Thyroid gland (tissue), 4 donors: ENCODE data around the gene ABLIM1. TPM values are rescaled to one million over a fixed set of nuclear protein-coding genes. Genes with fewer than 3 reads are reported as not detected.

Experiments
- DNase-seq, 2 donors: peaks; one replicate each; pipeline ENCODE4 v3.0.0-alpha.2; 2019
- H3K27ac ChIP-seq, 3 donors: fragments of 200-600 bp; sonication (generic); 1 replicate in 2 of 3; 2 replicates in 1 of 3; pipeline ENCODE4 v1.5.1; 2016 to 2019; ENCODE audit warnings: mild to moderate bottlenecking in 1 of 3, moderate library complexity in 1 of 3
- H3K27me3 ChIP-seq: fragments of 200-600 bp; sonication (generic); one replicate; pipeline ENCODE4 v1.5.1; 2019
- H3K36me3 ChIP-seq, 2 donors: fragments of 200-600 bp; sonication (generic); one replicate each; pipeline ENCODE4 v1.5.1; 2016 to 2019
- H3K4me1 ChIP-seq, 2 donors: fragments of 200-600 bp; sonication (generic); one replicate each; pipeline ENCODE4 v1.5.1; 2017 to 2019
- H3K4me3 ChIP-seq, 3 donors: fragments of 200-600 bp; sonication (generic); replicated peaks in 1 of 3; 1 replicate in 2 of 3; 2 replicates in 1 of 3; pipeline ENCODE4 v1.5.1; 2016; ENCODE audit warnings: mild to moderate bottlenecking in 1 of 3
- H3K9me3 ChIP-seq: fragments of 200-600 bp; sonication (generic); one replicate; pipeline ENCODE4 v1.5.1; 2017
- CTCF ChIP-seq, 6 experiments: fragments of 200-600 bp in 3 of 6; fragments of 450-650 bp in 3 of 6; sonication (generic) in 3 of 6; IDR thresholded peaks; one replicate each; pipeline ENCODE4 v1.5.1; 2016 to 2019; ENCODE audit warnings: antibody characterized with exemption in 6 of 6, mild to moderate bottlenecking in 2 of 6, inconsistent platforms in 1 of 6, moderate library complexity in 1 of 6
- POLR2A ChIP-seq, 2 donors: fragments of 450-650 bp; IDR thresholded peaks; one replicate each; pipeline ENCODE4 v1.6.1; 2017; ENCODE audit warnings: antibody characterized with exemption in 2 of 2, mild to moderate bottlenecking in 2 of 2, moderate library complexity in 1 of 2
- WGBS, 2 donors: methylation state at CpG; one replicate each; pipeline ENCODE4 v1.1.5; 2017; 5-methylcytosine and 5-hydroxymethylcytosine counted together
- intact Hi-C: fragments of 100-400 bp; cut with DNase I; formaldehyde crosslinking; loops from one replicate; pipeline ENCODE4 v1.15.1; 2023
- total RNA-seq, 4 donors: library from RNA; depleted of rRNA; stranded (reverse); fragments of >200 nt; gene quantifications; one replicate each; pipeline ENCODE4 v1.2.3, GENCODE V29; 2016

Gene ABLIM1
- total RNA-seq, 4 donors from 2014 or later, result 225 to 404 (median 382) TPM

- TF ChIP-seq CTCF (IDR thresholded peaks at IDR 0.05), result no peak
- TF ChIP-seq POLR2A (IDR thresholded peaks at IDR 0.05), result no peak
- peak overlapping the region in 2 of 3 donors; percentile 92 to 95 for H3K27ac ChIP-seq
- intact Hi-C loops, result loop anchor here (10.0 kb wide), 1 partner anchor 63 kb away; no protein-coding TSS in a partner anchor
- peak overlapping the region; percentile 15 to 43 (median 32) for H3K4me3 ChIP-seq
- no peaks in the 10 kb centered on the region for H3K9me3 ChIP-seq
- peak; percentile 50 to 57 for DNase-seq
- H3K36me3 ChIP-seq, result no peaks in the 10 kb centered on the region
- no peaks in the 10 kb centered on the region for H3K27me3 ChIP-seq
- peaks cover 33 to 47% of the 10 kb centered on the region in 2 donors for H3K4me1 ChIP-seq
- 9 to 11% methylated on average over 53 of the region's 53 CpGs for WGBS, 2 donors
Observed at GRCh38 chr10:114631666-114632417, 26.2 kb downstream of the ABLIM1 start.

- no peak for DNase-seq
- Histone ChIP-seq H3K27ac (peak overlapping the region in 1 of 3 donors; percentile 92), H3K9me3 (no peaks in the 10 kb centered on the region), H3K4me1 (peaks cover 33 to 46% of the 10 kb centered on the region in 2 donors), H3K4me3 (peak overlapping the region in 2 of 3 donors; percentile 15 to 32), H3K27me3 (no peaks in the 10 kb centered on the region), H3K36me3 (no peaks in the 10 kb centered on the region)
- WGBS, 2 donors, result 75 to 85% methylated on average over 9 of the region's 9 CpGs
- TF ChIP-seq CTCF (IDR thresholded peaks at IDR 0.05) (no peak), POLR2A (IDR thresholded peaks at IDR 0.05) (no peak)
- intact Hi-C loops, result loop anchor here (10.0 kb wide), 1 partner anchor 64 kb away; no protein-coding TSS in a partner anchor
Observed at GRCh38 chr10:114631090-114631665, 26.9 kb downstream of the ABLIM1 start.

GRCh38 chr10:114629824-114630730, 28.0 kb downstream of the ABLIM1 start:
- Histone ChIP-seq H3K4me3 (no peak overlapping the region), H3K27me3 (no peaks in the 10 kb centered on the region), H3K36me3 (no peaks in the 10 kb centered on the region), H3K27ac (no peak overlapping the region), H3K9me3 (no peaks in the 10 kb centered on the region), H3K4me1 (peaks cover 24 to 43% of the 10 kb centered on the region in 2 donors)
- intact Hi-C loops, result loop anchor here (10.0 kb wide), 1 partner anchor 65 kb away; no protein-coding TSS in a partner anchor
- 87 to 93% methylated on average over 4 of the region's 4 CpGs for WGBS, 2 donors
- DNase-seq, result no peak
- no peak for TF ChIP-seq POLR2A (IDR thresholded peaks at IDR 0.05)
- TF ChIP-seq CTCF (IDR thresholded peaks at IDR 0.05), result no peak

GRCh38 chr10:114629083-114629823, 28.8 kb downstream of the ABLIM1 start:
- no peaks in the 10 kb centered on the region for H3K36me3 ChIP-seq
- WGBS, 2 donors, result 89 to 90% methylated on average over 9 of the region's 9 CpGs
- no peak overlapping the region for H3K27ac ChIP-seq
- DNase-seq, result no peak
- H3K4me3 ChIP-seq, result no peak overlapping the region
- peaks cover 25 to 46% of the 10 kb centered on the region in 2 donors for H3K4me1 ChIP-seq
- intact Hi-C loops, result no loop called here
- no peaks in the 10 kb centered on the region for H3K27me3 ChIP-seq
- TF ChIP-seq POLR2A (IDR thresholded peaks at IDR 0.05), result no peak
- no peak for TF ChIP-seq CTCF (IDR thresholded peaks at IDR 0.05)
- H3K9me3 ChIP-seq, result no peaks in the 10 kb centered on the region
